Activated naive CD4-positive, alpha-beta T cell treated with anti-CD3 and anti-CD28 coated beads, Interleukin-2, amount 50 U/mL, for 24 hours (primary cell): ENCODE data around the gene GKN2.
"Not testable (repeated sequence)": the region's sequence is repeated elsewhere in the genome, so short reads cannot be mapped to it uniquely, and the experiment has no call there.

Experiments
- H3K27ac Mint-ChIP-seq: one replicate; pipeline ENCODE4 v1.8.0; 2021; ENCODE audit warnings: mild to moderate bottlenecking, mixed read lengths
- H3K27me3 Mint-ChIP-seq: one replicate; pipeline ENCODE4 v1.8.0; 2021; ENCODE audit warnings: mixed read lengths
- H3K36me3 Mint-ChIP-seq: one replicate; pipeline ENCODE4 v1.8.0; 2021; ENCODE audit warnings: mixed read lengths
- H3K4me1 Mint-ChIP-seq: one replicate; pipeline ENCODE4 v1.8.0; 2021; ENCODE audit warnings: mixed read lengths
- H3K4me3 Mint-ChIP-seq: one replicate; pipeline ENCODE4 v1.8.0; 2021; ENCODE audit warnings: mild to moderate bottlenecking, mixed read lengths
- H3K9me3 Mint-ChIP-seq: one replicate; pipeline ENCODE4 v1.8.0; 2021; ENCODE audit warnings: mixed read lengths

The GKN2 gene

GRCh38 chr2:68895981-68896380 is 56.7 kb downstream of the GKN2 start:
- H3K4me1 Mint-ChIP-seq, H3K36me3 Mint-ChIP-seq, H3K4me3 Mint-ChIP-seq, H3K27ac Mint-ChIP-seq, H3K9me3 Mint-ChIP-seq, H3K27me3 Mint-ChIP-seq: not testable (repeated sequence)
